HL-60 (cell line): Measurements from ENCODE around the gene MARCHF7.

ENCODE experiments used
- CTCF ChIP-seq: IDR thresholded peaks from one replicate; pipeline ENCODE4 v1.5.1; 2011; ENCODE audit warnings: low read length, control low read depth, inconsistent platforms; ENCODE audit not compliant: insufficient read depth
- POLR2AphosphoS5 ChIP-seq: IDR thresholded peaks from 2 replicates; pipeline ENCODE4 v1.6.1; 2012; ENCODE audit warnings: low read depth
- REST ChIP-seq: IDR thresholded peaks from 2 replicates; pipeline ENCODE4 v1.6.1; 2012; ENCODE audit warnings: low read depth; ENCODE audit not compliant: insufficient replicate concordance

- no peak for TF ChIP-seq POLR2AphosphoS5
- TF ChIP-seq REST, result no peak
- TF ChIP-seq CTCF, result no peak
These were observed 23.3 kb downstream of the MARCHF7 start for GRCh38 chr2:159735648-159736047.
